ENCODE measurements around the gene TOX2. TPM values are rescaled to one million over a fixed set of nuclear protein-coding genes. Genes with fewer than 3 reads are reported as not detected.
A peak's percentile ranks its signal among the peaks of the same experiment; 100 is the strongest.

The TOX2 gene
- total RNA-seq, 2 experiments from 2014 or later = 1.6 to 3.0 TPM

GRCh38 chr20:44003609-44004008, 89.0 kb downstream of the TOX2 start:
- intact Hi-C loops (cut with DNase I, micrococcal nuclease) = no loop called here
- Mint-ChIP-seq H3K27me3 (peaks cover 13% of the 10 kb centered on the region), H3K27ac (no peak overlapping the region), H3K4me3 (no peak overlapping the region), H3K36me3 (ENCODE audit: low read depth) (no peaks in the 10 kb centered on the region), H3K9me3 (ENCODE audit: low read depth) (no peaks in the 10 kb centered on the region), H3K4me1 (peaks cover 20% of the 10 kb centered on the region)
- POLR2A ChIA-PET = no interaction called here
- no peak for ATAC-seq
- CTCF ChIA-PET = interaction anchor here (0.7 to 1.1 kb wide), 2 partner anchors 30 to 42 kb away, joined by 3 to 4 read pairs; no protein-coding TSS in a partner anchor
- no peak for DNase-seq

DNA sequence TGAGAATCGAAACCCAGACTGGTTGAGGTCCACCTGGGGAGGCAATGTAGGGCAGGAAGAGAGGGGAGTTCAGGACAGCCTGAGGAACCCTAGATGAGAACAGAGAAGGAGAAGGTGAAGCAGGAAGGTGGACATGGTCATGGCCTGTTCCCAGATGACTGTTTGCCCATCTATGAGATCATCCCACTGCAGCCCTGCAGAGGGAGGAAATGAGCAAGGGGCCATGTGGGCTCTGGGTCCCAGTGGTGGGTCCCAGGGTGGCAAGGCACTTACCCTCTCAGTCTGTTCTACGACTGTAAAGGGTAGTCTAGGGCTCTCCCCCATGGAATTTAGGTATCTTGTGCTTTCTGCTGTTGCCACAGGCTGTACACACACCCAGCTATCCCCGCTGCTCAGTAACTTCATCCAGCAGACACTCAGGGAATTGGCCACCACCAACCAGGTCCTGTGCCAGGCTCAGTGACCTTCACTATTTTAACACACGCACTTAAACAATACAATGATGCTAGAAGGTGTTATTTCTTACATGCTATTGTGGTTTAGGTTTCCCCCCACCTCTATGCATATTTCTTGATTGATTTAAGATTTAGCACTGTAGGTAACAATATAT, 89.8 kb downstream of the TOX2 start:
- H3K36me3 Mint-ChIP-seq (ENCODE audit: low read depth) = no peaks in the 10 kb centered on the region
- no peak overlapping the region for H3K27ac Mint-ChIP-seq
- no peaks in the 10 kb centered on the region for H3K9me3 Mint-ChIP-seq (ENCODE audit: low read depth)
- peaks cover 20% of the 10 kb centered on the region for H3K4me1 Mint-ChIP-seq
- no peak overlapping the region for H3K4me3 Mint-ChIP-seq
- H3K27me3 Mint-ChIP-seq = peaks cover 13% of the 10 kb centered on the region
- POLR2A ChIA-PET = no interaction called here
- no peak for DNase-seq
- intact Hi-C loops (cut with DNase I, micrococcal nuclease) = no loop called here
- no peak for ATAC-seq
- CTCF ChIA-PET = no interaction called here

- Mint-ChIP-seq H3K27ac (no peak overlapping the region), H3K27me3 (peaks cover 13% of the 10 kb centered on the region), H3K9me3 (ENCODE audit: low read depth) (no peaks in the 10 kb centered on the region), H3K4me3 (no peak overlapping the region), H3K36me3 (ENCODE audit: low read depth) (no peaks in the 10 kb centered on the region), H3K4me1 (peaks cover 24% of the 10 kb centered on the region)
- DNase-seq (no peak), ATAC-seq (no peak)
- ChIA-PET CTCF (no interaction called here), POLR2A (no interaction called here)
- intact Hi-C loops (cut with DNase I, micrococcal nuclease) = no loop called here
These were observed 91.0 kb downstream of the TOX2 start for GRCh38 chr20:44005661-44006060.

DNA sequence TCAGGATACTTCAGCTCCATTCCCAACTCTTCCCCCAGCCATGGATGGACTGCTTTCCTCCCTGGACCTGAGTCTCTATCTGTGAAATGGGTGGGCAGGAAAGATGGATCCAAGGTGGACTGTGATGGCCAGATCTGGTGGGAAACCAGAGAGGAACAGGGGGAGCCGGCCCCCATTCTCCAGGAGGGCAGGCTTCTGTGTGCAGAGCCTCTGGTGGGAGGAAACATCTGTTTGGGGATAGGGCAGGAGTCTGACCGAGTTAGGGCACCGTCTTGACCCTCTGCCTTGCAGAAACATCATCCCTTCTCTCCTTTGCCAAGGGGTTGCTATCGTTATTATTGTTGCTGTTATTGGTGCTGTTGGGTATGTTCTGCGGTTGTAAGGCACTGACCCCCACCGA, 91.5 kb downstream of the TOX2 start:
- Mint-ChIP-seq H3K27me3 (peaks cover 16% of the 10 kb centered on the region), H3K9me3 (ENCODE audit: low read depth) (no peaks in the 10 kb centered on the region), H3K4me1 (peaks cover 28% of the 10 kb centered on the region), H3K27ac (no peak overlapping the region), H3K4me3 (no peak overlapping the region), H3K36me3 (ENCODE audit: low read depth) (no peaks in the 10 kb centered on the region)
- intact Hi-C loops (cut with DNase I, micrococcal nuclease) = no loop called here
- DNase-seq = no peak
- ATAC-seq = no peak
- ChIA-PET CTCF (no interaction called here), POLR2A (no interaction called here)

DNA sequence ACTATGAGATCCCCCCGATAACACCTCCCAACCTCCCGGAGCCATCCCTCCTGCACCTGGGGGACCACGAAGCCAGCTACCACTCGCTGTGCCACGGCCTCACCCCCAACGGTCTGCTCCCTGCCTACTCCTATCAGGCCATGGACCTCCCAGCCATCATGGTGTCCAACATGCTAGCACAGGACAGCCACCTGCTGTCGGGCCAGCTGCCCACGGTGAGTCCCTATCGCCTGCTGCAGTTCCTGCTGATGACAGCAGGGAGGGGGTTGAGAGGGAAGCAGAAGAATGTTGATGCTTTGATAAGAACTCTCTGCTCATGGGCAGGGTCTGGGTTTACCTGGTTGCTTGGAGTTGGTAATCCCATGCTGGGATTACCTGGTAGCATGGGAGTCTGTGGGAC, 91.9 kb downstream of the TOX2 start:
- peaks cover 18% of the 10 kb centered on the region for H3K27me3 Mint-ChIP-seq
- no peak for ATAC-seq

GRCh38 chr20:44008806-44009678, 94.4 kb downstream of the TOX2 start:
- no peak for ATAC-seq
- ChIA-PET POLR2A (no interaction called here), CTCF (interaction anchor here (0.6 kb wide), 1 partner anchor 80 kb away, joined by 3 read pairs; no protein-coding TSS in a partner anchor)
- Mint-ChIP-seq H3K9me3 (ENCODE audit: low read depth) (no peaks in the 10 kb centered on the region), H3K27ac (no peak overlapping the region), H3K4me1 (peaks cover 19% of the 10 kb centered on the region), H3K36me3 (ENCODE audit: low read depth) (no peaks in the 10 kb centered on the region), H3K27me3 (peaks cover 7% of the 10 kb centered on the region), H3K4me3 (no peak overlapping the region)
- DNase-seq = no peak
- intact Hi-C loops (cut with DNase I, micrococcal nuclease) = no loop called here

More for the DNA sequence above, 91.9 kb downstream of the TOX2 start:
- ChIA-PET CTCF (interaction anchor here (0.7 kb wide), 1 partner anchor 12 kb away, joined by 3 read pairs; no protein-coding TSS in a partner anchor), POLR2A (no interaction called here)
- Mint-ChIP-seq H3K27ac (no peak overlapping the region), H3K9me3 (ENCODE audit: low read depth) (no peaks in the 10 kb centered on the region), H3K36me3 (ENCODE audit: low read depth) (no peaks in the 10 kb centered on the region), H3K4me3 (no peak overlapping the region), H3K4me1 (peaks cover 29% of the 10 kb centered on the region)
- DNase-seq = no peak
- intact Hi-C loops (cut with DNase I, micrococcal nuclease) = no loop called here

DNA sequence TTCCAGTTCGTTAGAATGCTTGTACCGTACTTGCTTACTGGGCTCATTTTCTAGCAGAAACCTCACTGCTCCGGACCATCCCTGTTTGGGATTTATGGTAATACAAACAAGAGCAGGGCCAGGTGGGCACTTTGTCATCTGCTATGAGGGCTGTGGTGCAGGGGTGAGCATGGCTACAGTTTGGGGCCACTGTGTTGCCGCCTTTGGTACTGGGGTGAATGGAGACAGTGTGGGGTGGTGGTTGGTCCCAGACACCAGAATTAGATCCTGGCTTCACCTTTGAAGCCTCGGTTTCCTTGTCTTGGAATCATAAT, 95.0 kb downstream of the TOX2 start:
- no peak overlapping the region for H3K27ac Mint-ChIP-seq
- no peak overlapping the region for H3K4me3 Mint-ChIP-seq
- ChIA-PET POLR2A (no interaction called here), CTCF (interaction anchor here (1.0 kb wide), 1 partner anchor 9 kb away, joined by 5 read pairs; no protein-coding TSS in a partner anchor)
- no peaks in the 10 kb centered on the region for H3K9me3 Mint-ChIP-seq (ENCODE audit: low read depth)
- no peaks in the 10 kb centered on the region for H3K36me3 Mint-ChIP-seq (ENCODE audit: low read depth)
- H3K27me3 Mint-ChIP-seq = peaks cover 5% of the 10 kb centered on the region
- intact Hi-C loops (cut with DNase I, micrococcal nuclease) = no loop called here
- peaks cover 19% of the 10 kb centered on the region for H3K4me1 Mint-ChIP-seq
- DNase-seq (no peak), ATAC-seq (no peak)

DNA sequence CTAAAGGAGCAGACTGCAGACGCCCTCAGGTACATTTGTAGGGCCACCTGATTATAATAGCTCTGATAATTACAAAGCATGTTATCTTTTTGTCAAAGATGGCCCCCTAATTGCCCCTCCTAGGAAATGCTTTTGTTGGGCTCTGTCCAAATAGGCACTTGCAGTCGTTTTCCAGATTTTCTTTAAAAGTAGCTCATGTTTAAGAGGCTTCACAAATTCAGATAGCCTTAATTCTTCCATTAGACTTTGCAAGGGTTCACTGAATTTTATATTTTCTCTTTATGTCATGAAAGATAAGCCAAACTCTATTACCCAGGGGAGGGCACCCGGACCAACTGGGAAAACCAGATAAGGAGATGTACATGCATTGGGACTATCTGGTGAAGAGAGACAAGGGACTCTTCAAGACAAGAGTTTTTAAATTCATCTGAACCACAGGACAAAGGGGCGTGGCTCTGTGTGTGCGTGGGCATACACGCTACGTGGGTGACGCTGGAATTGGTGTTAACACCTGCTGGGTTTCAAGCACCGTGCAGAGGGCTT, 95.6 kb downstream of the TOX2 start:
- intact Hi-C loops (cut with DNase I, micrococcal nuclease) = no loop called here
- Mint-ChIP-seq H3K36me3 (ENCODE audit: low read depth) (no peaks in the 10 kb centered on the region), H3K4me3 (no peak overlapping the region), H3K4me1 (peaks cover 19% of the 10 kb centered on the region), H3K9me3 (ENCODE audit: low read depth) (no peaks in the 10 kb centered on the region), H3K27me3 (peaks cover 5% of the 10 kb centered on the region), H3K27ac (no peak overlapping the region)
- CTCF ChIA-PET = interaction anchor here (0.6 to 1.0 kb wide), 2 partner anchors 9 to 87 kb away, joined by 3 to 5 read pairs; no protein-coding TSS in a partner anchor
- POLR2A ChIA-PET = no interaction called here
- ATAC-seq (no peak), DNase-seq (peak; percentile 27)

GRCh38 chr20:44011251-44011940, 96.7 kb downstream of the TOX2 start:
- Mint-ChIP-seq H3K9me3 (ENCODE audit: low read depth) (no peaks in the 10 kb centered on the region), H3K27ac (no peak overlapping the region), H3K36me3 (ENCODE audit: low read depth) (no peaks in the 10 kb centered on the region), H3K27me3 (peaks cover 5% of the 10 kb centered on the region), H3K4me3 (no peak overlapping the region), H3K4me1 (peaks cover 19% of the 10 kb centered on the region)
- intact Hi-C loops (cut with DNase I, micrococcal nuclease) = no loop called here
- no peak for DNase-seq
- CTCF ChIA-PET = interaction anchor here (0.6 to 1.1 kb wide), 3 partner anchors 79 to 276 kb away, joined by 3 to 4 read pairs (median 3); no protein-coding TSS in a partner anchor
- POLR2A ChIA-PET = no interaction called here
- peak; percentile 61 for ATAC-seq

DNA sequence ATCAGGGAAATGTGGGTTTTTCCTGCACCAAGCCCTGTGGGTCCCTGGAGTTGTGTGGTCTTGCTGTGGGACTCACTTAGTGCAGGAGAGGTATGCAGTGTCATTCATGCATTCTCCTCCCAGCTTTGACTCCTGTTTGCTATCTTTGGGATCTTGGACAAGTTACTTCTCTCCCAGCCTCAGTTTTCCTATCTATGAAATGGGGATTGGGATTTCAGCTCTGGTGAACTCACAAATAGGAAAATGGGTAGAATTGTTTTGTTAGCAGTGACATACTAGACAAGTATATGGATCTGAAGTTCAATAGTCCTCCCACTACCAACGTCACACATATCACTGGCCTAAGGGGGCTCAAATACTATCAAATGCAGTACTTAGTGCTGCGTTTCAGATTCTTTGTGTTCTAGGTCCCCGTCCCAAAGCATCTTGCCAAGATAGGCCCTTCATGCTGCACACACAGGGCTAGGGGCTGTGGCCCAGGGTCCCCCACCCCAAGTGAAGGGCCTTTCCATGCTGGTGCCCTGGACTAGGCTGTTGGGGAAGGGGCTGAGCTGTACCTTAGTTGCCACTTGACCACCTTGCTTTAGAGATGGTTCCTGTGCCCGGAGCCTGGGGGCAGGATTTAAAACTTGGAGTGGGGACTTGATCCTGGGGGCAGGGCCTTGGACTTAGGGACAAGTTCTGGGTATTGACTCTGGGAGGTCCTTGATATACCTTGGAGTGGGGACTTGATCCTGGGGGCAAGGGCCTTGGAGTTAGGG, 98.0 kb downstream of the TOX2 start:
- DNase-seq = no peak
- Mint-ChIP-seq H3K36me3 (ENCODE audit: low read depth) (no peaks in the 10 kb centered on the region), H3K27ac (no peak overlapping the region), H3K27me3 (peaks cover 5% of the 10 kb centered on the region), H3K4me3 (no peak overlapping the region), H3K9me3 (ENCODE audit: low read depth) (no peaks in the 10 kb centered on the region), H3K4me1 (peaks cover 19% of the 10 kb centered on the region)
- no peak for ATAC-seq
- CTCF ChIA-PET = interaction anchor here (0.7 kb wide), 1 partner anchor 16 kb away, joined by 3 read pairs; no protein-coding TSS in a partner anchor
- POLR2A ChIA-PET = no interaction called here
- intact Hi-C loops (cut with DNase I, micrococcal nuclease) = no loop called here
